Transverse colon (tissue), 4 donors: ENCODE data around the gene PREX1. TPM values are rescaled to one million over a fixed set of nuclear protein-coding genes. Genes with fewer than 3 reads are reported as not detected.

Source experiments
- DNase-seq: peaks from one replicate; pipeline ENCODE4 v3.0.0-alpha.2; 2019
- H3K27ac ChIP-seq, 4 donors: fragments of 200-600 bp; sonication (generic); 2 replicates each; pipeline ENCODE4 v1.5.1; 2016 to 2018; ENCODE audit warnings: inconsistent platforms in 4 of 4
- H3K27me3 ChIP-seq: fragments of 200-600 bp; sonication (generic); 2 replicates; pipeline ENCODE4 v1.5.1; 2017; ENCODE audit warnings: inconsistent platforms
- H3K36me3 ChIP-seq, 4 donors: fragments of 200-600 bp; sonication (generic); 2 replicates each; pipeline ENCODE4 v1.5.1; 2017 to 2019; ENCODE audit warnings: inconsistent platforms in 4 of 4
- H3K4me1 ChIP-seq, 4 donors: fragments of 200-600 bp; sonication (generic); 2 replicates each; pipeline ENCODE4 v1.5.1; 2017 to 2020; ENCODE audit warnings: inconsistent platforms in 4 of 4
- H3K4me3 ChIP-seq, 4 donors: fragments of 200-600 bp; sonication (generic); 1 replicate in 1 of 4; 2 replicates in 3 of 4; pipeline versions ENCODE4 v1.5.1 to v1.6.1; 2017 to 2019; ENCODE audit warnings: inconsistent platforms in 4 of 4
- H3K9me3 ChIP-seq, 2 donors: fragments of 200-600 bp; sonication (generic); 2 replicates each; pipeline ENCODE4 v1.5.1; 2017 to 2019; ENCODE audit warnings: inconsistent platforms in 2 of 2
- CTCF ChIP-seq, 5 experiments: fragments of 200-600 bp in 3 of 5; fragments of 450-650 bp in 2 of 5; sonication (generic) in 3 of 5; IDR thresholded peaks; 1 replicate in 2 of 5; 2 replicates in 3 of 5; pipeline ENCODE4 v1.5.1; 2016 to 2017; ENCODE audit warnings: antibody characterized with exemption in 5 of 5, inconsistent platforms in 3 of 5, mild to moderate bottlenecking in 2 of 5, moderate library complexity in 1 of 5
- EP300 ChIP-seq: sonication (generic); formaldehyde crosslinking; IDR thresholded peaks from one replicate; pipeline ENCODE4 v1.6.1; 2017; ENCODE audit warnings: antibody characterized with exemption, low read depth
- POLR2A ChIP-seq: fragments of 450-650 bp; IDR thresholded peaks from one replicate; pipeline ENCODE4 v1.6.1; 2016; ENCODE audit warnings: antibody characterized with exemption, mild to moderate bottlenecking, moderate library complexity
- POLR2AphosphoS5 ChIP-seq, 3 donors: sonication (generic); formaldehyde crosslinking; IDR thresholded peaks; one replicate each; pipeline ENCODE4 v1.6.1; 2016; ENCODE audit warnings: antibody characterized with exemption in 3 of 3
- WGBS, 2 donors: methylation state at CpG; one replicate each; pipeline ENCODE4 v1.1.5; 2018; ENCODE audit warnings: low coverage in 1 of 2; 5-methylcytosine and 5-hydroxymethylcytosine counted together
- in situ Hi-C, 4 donors: fragments of 200-750 bp; cut with MboI; loops; one replicate each; pipeline versions ENCODE4 v1.15.0 to v1.15.1; 2017; ENCODE audit warnings: low sequenced_read_pairs in 3 of 4, low pct_ligation_motif_present in 1 of 4, low pct_unique_long_range_greater_than_20kb in 1 of 4
- intact Hi-C: fragments of 100-400 bp; cut with DNase I; formaldehyde crosslinking; loops from one replicate; pipeline ENCODE4 v1.15.1; 2023; ENCODE audit warnings: low total_unique reads
- total RNA-seq, 4 donors: library from RNA; depleted of rRNA; stranded (reverse); fragments of >200 nt; gene quantifications; one replicate each; pipeline ENCODE4 v1.1.0, GENCODE V29; 2016

Gene PREX1
- total RNA-seq, 4 donors from 2014 or later, result 10.9 to 29.9 (median 16.6) TPM

GRCh38 chr20:48684501-48685041 is 143.2 kb downstream of the PREX1 start:
- TF ChIP-seq POLR2AphosphoS5 (IDR thresholded peaks at IDR 0.05), result no peak
- no peak for TF ChIP-seq EP300
- no peak for TF ChIP-seq CTCF (IDR thresholded peaks at IDR 0.05)
- TF ChIP-seq POLR2A, result no peak
- H3K36me3 ChIP-seq, result no peaks in the 10 kb centered on the region
- no peak overlapping the region for H3K4me3 ChIP-seq
- peak overlapping the region in 3 of 4 donors; percentile 3 to 9 (median 7) for H3K27ac ChIP-seq
- no peaks in the 10 kb centered on the region for H3K9me3 ChIP-seq
- peaks cover 31 to 70% (median 51%) of the 10 kb centered on the region in 4 donors for H3K4me1 ChIP-seq
- DNase-seq, result peak; percentile 39
- 66 to 67% methylated on average over 1 to 14 of the region's 14 CpGs for WGBS, 2 donors
- no peaks in the 10 kb centered on the region for H3K27me3 ChIP-seq
- in situ Hi-C loops, result no loop called here
- intact Hi-C loops, result no loop called here

GRCh38 chr20:48683467-48684175 is 144.2 kb downstream of the PREX1 start:
- WGBS, 2 donors, result 74 to 97% methylated on average over 5 to 12 of the region's 12 CpGs
- DNase-seq, result no peak
- Histone ChIP-seq H3K4me3 (no peak overlapping the region), H3K9me3 (no peaks in the 10 kb centered on the region), H3K4me1 (peaks cover 31 to 70% (median 51%) of the 10 kb centered on the region in 4 donors), H3K36me3 (no peaks in the 10 kb centered on the region), H3K27me3 (no peaks in the 10 kb centered on the region), H3K27ac (peak overlapping the region; percentile 55 to 78 (median 64))
- in situ Hi-C loops (no loop called here), intact Hi-C loops (no loop called here)
- TF ChIP-seq CTCF (IDR thresholded peaks at IDR 0.05), result no peak
- no peak for TF ChIP-seq POLR2A
- no peak for TF ChIP-seq EP300

GRCh38 chr20:48682529-48683363 is 145.1 kb downstream of the PREX1 start:
- Histone ChIP-seq H3K4me1 (peaks cover 31 to 66% (median 51%) of the 10 kb centered on the region in 4 donors), H3K36me3 (no peaks in the 10 kb centered on the region), H3K27me3 (no peaks in the 10 kb centered on the region), H3K27ac (peak overlapping the region; percentile 55 to 78 (median 64)), H3K9me3 (no peaks in the 10 kb centered on the region), H3K4me3 (peak overlapping the region in 1 of 4 donors; percentile 8)
- in situ Hi-C loops, result no loop called here
- TF ChIP-seq POLR2A (peak; percentile 43), EP300 (no peak), CTCF (IDR thresholded peaks at IDR 0.05) (no peak), POLR2AphosphoS5 (IDR thresholded peaks at IDR 0.05) (peak; percentile 62 to 76 (median 66))
- intact Hi-C loops, result no loop called here
- peak; percentile 89 for DNase-seq
- 18 to 26% methylated on average over 5 to 18 of the region's 18 CpGs for WGBS, 2 donors

GRCh38 chr20:48681873-48682426 is 145.8 kb downstream of the PREX1 start:
- no peak for TF ChIP-seq POLR2AphosphoS5 (IDR thresholded peaks at IDR 0.05)
- in situ Hi-C loops, result no loop called here
- Histone ChIP-seq H3K27me3 (no peaks in the 10 kb centered on the region), H3K4me1 (peaks cover 28 to 58% (median 48%) of the 10 kb centered on the region in 4 donors), H3K36me3 (no peaks in the 10 kb centered on the region), H3K4me3 (no peak overlapping the region), H3K9me3 (no peaks in the 10 kb centered on the region), H3K27ac (peak overlapping the region; percentile 55 to 78 (median 64))
- intact Hi-C loops, result no loop called here
- WGBS, 2 donors, result 63 to 68% methylated on average over 5 to 6 of the region's 6 CpGs
- DNase-seq, result no peak
